Right ventricle myocardium inferior (tissue), 1 donor: ENCODE data around the gene AP5Z1. TPM values are rescaled to one million over a fixed set of nuclear protein-coding genes. Genes with fewer than 3 reads are reported as not detected.
"Not testable (repeated sequence)": the region's sequence is repeated elsewhere in the genome, so short reads cannot be mapped to it uniquely, and the experiment has no call there.

Experiments
- ATAC-seq: fragments of 200-7000 bp; cut with Tn5 transposase; one replicate; pipeline ENCODE4 v1.9.1; 2020; ENCODE audit warnings: mild to moderate bottlenecking, moderate library complexity
- DNase-seq: peaks from one replicate; pipeline ENCODE4 v3.0.0; 2021; ENCODE audit errors: missing footprints
- intact Hi-C: fragments of 100-400 bp; cut with DNase I; formaldehyde crosslinking; loops from one replicate; pipeline ENCODE4 v1.11.0; 2022
- total RNA-seq: library from RNA; stranded (reverse); fragmentation: NEBNext Ultra II Directional; extraction: Animal tissue kit (Norgen Biotek cat#: 25700); gene quantifications from one replicate; pipeline ENCODE4 v1.2.1, GENCODE V29; 2021
- donor health status: DM: no; HTN: yes; CAD: no; lungs with severe emphysema.

AP5Z1 gene
- total RNA-seq, 1 donor from 2014 or later: 14.4 TPM

DNA sequence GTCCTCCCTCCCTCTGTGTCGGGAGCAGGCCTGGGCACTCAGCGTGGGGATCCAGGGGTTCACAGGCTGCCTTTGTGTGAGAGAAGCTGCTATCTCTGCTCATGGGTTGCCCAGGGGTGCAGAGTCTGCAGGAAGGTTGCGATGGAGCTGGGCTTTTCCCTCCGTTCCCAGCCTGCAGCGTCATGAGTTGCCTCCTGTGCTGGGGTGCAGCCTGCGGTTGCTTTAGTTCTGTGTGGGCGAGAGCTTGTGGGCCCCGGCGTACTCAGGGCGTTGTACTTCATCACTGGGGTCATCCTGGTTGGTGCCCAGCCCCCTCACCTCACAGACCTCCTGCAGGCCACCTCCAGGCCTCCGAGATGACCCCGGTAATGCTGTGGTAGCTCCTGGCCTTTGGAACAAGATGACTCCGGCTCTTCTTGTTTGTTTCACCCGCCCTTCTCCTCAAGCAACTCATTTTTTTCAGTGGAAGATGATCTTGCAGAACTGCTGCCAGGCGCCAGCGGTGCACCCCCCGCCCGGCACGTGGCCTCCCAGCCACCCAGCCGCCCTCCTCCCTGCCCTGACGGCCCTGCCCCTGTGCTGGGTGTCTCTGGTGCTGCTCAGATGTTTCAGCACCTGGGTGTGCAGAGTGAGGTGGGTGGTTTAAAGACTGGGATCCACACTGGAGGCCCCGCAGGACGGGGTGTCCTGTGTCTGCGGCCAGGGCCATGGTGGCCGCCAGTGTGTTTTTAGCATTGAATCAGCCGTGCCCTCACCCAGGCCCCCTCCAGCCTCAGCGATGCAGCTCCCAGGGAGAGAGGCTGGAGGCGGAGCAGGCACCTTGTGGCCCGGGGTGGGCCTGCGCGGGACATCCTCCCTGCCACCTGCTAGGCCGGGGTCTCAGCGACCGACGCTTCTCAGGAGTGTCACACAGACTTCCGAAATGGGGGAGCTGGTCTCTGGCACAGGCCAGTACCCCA, 7.2 kb downstream of the AP5Z1 start:
- intact Hi-C loops: no loop called here
- DNase-seq (peak; percentile 64), ATAC-seq (no peak)

DNA sequence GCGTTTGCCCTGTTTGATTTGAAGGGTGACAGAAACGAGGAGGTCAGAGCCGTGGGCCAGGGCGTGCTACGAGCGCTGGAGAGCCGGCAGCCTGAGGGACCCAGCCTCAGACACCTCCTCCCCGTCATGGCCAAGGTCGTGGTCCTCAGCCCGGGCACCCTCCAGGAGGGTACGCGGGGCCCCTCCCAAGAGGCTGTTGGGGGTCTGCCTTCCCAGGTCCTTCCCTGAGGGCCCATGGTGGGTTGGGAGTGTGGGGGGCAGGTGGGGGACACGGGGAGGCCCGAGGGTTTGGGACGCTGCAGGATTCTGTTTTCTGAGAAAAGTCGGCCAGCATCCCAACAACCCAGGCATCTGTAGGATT, 7.8 kb downstream of the AP5Z1 start:
- intact Hi-C loops: no loop called here
- DNase-seq (no peak), ATAC-seq (no peak)

DNA sequence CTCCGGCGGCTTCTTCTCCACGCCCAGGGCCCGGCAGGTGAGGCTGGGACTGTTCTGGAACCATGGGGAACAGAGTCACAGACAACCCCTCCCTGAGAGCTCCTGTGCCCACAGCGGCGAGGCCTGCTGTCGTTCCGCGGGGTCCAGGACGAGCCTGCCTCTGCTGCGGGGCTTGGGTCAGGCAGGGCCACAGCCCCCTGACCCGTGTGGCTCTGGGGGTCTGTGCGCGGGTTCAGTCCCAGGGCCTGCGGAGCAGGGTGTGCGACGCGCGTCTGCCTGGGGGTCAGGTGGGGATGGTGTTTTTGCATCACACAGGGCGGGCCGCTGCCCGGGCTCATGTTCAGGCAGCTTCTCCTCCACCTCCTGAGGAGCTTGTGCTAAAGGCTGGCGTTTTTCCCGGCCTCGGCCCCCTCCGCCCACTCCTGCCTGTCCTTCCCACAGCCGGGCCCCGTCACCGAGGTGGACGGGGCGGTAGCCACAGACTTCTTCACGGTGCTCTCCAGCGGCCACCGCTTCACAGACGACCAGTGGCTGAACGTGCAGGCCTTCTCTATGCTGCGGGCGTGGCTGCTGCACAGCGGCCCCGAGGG, 8.4 kb downstream of the AP5Z1 start:
- intact Hi-C loops: no loop called here

DNA sequence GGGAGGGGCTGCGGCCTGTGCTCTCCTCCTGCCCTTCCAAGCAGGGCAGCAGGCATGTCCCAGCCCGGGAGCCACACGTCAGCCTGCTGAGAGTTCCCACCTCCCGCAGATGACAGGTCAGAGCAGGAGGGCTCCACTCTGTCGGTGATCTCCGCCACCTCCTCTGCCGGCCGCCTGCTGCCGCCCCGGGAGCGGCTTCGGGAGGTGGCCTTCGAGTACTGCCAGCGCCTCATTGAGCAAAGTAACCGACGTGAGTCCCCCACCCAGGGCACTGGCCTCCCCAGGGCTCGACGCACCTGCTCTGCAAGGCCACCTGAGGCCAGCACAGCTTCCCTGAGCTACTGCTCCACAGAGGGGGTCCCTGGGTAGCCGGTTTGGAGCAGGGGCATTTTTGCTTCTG, 9.4 kb downstream of the AP5Z1 start:
- DNase-seq: no peak
- ATAC-seq: peak; percentile 76
- intact Hi-C loops: no loop called here

More for the DNA sequence above, 8.4 kb downstream of the AP5Z1 start:
- ATAC-seq (no peak), DNase-seq (peak; percentile 32)

DNA sequence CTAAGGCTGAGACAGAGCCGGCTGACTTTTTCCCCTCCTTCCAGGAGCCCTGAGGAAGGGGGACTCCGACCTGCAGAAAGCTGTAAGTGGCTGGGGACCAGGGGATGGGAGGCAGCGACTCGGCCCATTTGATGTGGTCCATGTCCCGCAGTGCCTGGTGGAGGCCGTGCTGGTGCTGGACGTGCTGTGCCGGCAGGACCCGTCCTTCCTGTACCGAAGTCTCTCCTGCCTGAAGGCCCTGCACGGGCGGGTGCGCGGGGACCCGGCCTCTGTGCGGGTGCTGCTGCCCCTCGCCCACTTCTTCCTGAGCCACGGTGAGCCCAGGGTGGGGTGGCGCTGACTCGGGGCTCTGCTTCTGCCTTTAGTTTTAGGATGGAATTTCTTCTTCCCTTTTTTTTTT, 9.9 kb downstream of the AP5Z1 start:
- no peak for DNase-seq
- no peak for ATAC-seq
- intact Hi-C loops: no loop called here

DNA sequence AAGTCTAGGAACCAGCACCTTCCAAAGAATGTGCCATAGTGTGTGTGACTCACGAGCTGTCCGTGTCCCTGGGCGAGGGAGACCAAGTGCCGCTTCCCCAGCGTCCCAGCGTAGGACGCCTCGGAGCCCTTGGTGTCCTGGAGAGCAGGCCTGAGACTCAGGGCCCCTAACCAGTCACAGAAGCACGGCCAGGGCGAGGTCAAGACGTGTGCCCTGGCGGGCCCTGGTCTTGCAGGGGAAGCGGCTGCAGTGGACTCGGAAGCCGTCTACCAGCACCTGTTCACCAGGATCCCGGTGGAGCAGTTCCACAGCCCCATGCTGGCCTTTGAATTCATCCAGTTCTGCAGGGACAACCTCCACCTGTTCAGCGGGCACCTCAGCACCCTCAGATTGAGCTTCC, 10.6 kb downstream of the AP5Z1 start:
- intact Hi-C loops: no loop called here
- DNase-seq (no peak), ATAC-seq (no peak)

DNA sequence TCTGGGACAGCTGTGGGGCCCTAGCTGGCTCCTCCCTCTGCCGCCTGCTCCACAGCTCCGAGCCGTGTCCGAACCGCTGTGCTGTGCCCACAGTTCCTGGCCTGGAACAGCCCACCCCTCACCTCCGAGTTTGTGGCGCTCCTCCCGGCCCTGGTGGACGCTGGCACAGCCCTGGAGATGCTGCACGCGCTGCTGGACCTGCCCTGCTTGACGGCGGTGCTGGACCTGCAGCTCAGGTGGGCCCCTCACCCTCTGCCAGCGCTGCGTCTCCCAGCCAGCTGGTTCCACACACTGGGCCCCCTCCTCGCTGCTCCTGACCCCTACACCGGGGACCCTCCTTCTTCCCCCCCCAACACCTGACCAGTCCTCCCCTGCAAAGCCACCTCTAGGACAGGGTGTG, 12.1 kb downstream of the AP5Z1 start:
- DNase-seq: peak; percentile 51
- intact Hi-C loops: no loop called here
- ATAC-seq: no peak

DNA sequence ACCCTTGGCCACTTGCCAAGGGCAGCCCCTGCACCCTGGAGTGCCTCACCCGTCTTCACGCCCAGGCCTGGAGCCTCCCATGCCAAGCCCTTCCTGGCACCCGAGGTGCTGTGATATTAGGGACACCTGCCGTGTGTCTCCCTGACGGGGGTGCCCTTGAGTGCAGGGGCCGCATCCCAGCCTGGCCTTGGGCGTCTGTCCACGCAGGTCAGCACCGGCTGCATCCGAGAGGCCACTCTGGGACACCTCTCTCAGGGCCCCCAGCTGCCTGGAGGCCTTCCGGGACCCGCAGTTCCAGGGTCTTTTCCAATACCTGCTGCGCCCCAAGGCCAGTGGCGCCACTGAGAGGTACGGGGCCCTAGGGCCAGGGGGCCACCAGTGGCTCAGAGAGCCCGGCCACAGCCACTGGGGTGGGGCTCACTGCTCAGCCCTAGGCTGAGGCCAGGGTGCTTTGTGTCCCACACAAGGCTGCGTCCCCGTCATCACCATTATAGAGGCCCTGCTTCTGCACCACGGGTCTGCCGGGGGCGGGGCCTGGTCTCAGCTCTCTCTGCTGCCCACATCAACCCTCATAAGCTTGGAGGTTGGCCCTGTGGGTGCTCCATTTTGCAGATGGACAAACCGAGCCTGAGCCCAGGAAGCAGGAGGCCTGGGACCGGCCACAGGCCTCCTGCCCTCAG, 12.7 kb downstream of the AP5Z1 start:
- DNase-seq: peak; percentile 63
- ATAC-seq: no peak
- intact Hi-C loops: no loop called here

- ATAC-seq (no peak), DNase-seq (peak; percentile 52)
- intact Hi-C loops: no loop called here
Observed at GRCh38 chr7:4788627-4789189, 13.3 kb downstream of the AP5Z1 start.

DNA sequence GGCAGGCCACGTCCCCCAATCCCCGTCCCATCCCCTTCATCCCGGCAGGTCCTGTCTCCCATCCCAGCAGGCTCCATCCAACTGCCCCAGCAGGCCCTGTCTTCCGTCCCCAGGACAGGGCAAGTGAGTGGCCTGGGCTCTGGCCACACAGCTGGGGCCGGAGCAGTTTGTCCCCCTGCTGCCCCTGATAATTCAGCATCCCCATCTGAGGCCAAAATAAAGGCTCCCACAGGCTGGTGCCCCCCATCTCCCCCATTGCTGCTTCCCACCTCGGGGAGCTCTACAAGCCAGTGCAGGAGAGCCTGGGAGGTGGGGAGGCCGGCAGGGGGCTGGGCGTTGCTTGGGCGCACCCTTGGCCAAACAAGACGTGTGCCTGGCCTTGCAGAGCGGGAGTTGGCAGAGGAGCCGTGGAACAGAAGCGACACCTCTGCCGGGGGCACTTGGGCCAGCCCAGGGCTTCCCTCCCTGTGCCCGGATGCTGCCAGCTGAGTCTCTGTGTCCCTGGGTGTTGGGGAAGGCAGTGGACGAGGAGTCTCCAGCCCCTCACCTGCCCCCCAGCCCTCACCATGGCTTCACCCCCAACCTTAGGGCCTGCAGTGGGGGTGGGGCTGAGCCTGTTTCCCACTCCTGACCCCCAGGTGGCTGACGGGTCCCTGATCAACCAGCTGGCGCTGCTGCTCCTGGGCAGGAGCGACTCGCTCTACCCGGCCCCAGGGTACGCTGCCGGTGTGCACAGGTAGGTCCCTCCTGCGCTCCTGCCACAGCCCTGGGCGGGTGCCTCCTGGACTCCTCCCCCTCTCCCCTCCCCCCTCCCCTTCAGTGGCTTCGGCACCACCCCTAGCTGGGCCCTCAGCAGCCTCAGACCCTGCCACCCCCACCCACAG, 14.0 kb downstream of the AP5Z1 start:
- ATAC-seq (no peak), DNase-seq (peak; percentile 26)
- intact Hi-C loops: loop anchor here (10.0 kb wide), 1 partner anchor 295 kb away; no protein-coding TSS in a partner anchor

DNA sequence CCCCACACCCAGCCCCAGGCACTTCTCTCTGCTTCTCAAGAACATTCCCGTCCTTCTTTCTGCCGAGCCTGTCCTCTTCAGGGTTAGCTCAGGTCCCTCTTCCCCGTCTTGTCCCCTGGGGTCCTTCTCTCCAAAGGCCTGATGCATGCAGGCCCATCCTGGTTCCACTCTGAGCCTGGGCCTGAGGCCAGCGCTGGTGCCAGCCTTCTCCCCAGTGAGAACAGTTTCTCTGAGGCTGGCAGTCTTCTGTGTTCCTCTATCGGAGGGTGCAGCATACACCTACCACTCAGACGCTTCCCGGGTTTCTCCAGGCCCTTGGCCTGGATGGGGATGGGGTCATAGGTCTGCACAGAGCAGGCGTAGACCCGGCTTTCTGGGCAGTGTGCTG, 14.6 kb downstream of the AP5Z1 start:
- DNase-seq: no peak
- intact Hi-C loops: loop anchor here (10.0 kb wide), 1 partner anchor 295 kb away; no protein-coding TSS in a partner anchor
- ATAC-seq: no peak

- intact Hi-C loops: loop anchor here (10.0 kb wide), 1 partner anchor 294 kb away; no protein-coding TSS in a partner anchor
- ATAC-seq (no peak), DNase-seq (no peak)
Observed at GRCh38 chr7:4790516-4790991, 15.1 kb downstream of the AP5Z1 start.

DNA sequence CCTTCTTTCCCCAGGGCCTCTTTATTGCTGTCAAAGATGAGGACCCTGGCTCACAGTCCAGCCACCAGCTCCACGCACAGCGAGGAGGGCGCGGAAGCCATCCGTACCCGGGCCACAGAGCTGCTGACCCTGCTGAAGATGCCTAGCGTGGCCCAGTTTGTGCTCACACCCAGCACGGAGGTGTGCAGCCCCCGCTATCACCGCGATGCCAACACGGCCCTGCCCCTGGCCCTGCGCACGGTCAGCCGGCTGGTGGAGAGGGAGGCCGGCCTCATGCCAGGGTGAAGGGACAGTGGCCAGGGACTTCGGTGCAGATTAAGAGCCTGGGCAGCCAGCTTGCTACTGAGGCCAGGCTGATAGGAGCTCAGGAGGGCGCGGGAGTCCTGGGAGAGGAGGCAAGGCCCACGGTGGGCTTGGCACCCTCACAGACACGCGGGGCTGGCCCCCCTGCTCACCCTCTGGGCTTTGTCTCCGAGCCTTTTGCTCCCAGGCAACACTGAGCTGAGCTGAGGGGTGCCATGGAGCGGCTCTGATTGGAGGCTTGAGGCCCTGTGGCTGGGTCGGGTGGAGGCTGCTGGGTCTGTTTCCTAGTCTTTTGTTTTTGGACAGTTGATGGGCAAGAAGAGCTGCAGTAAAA, 15.8 kb downstream of the AP5Z1 start:
- intact Hi-C loops: loop anchor here (10.0 kb wide), 1 partner anchor 294 kb away; no protein-coding TSS in a partner anchor
- DNase-seq: no peak
- no peak for ATAC-seq

GRCh38 chr7:4791738-4792536, 16.5 kb downstream of the AP5Z1 start:
- DNase-seq (peak; percentile 89), ATAC-seq (peak; percentile 81)
- intact Hi-C loops: loop anchor here (10.0 kb wide), 1 partner anchor 293 kb away; no protein-coding TSS in a partner anchor

- ATAC-seq (peak; percentile 23), DNase-seq (no peak)
- intact Hi-C loops: loop anchor here (10.0 kb wide), 1 partner anchor 292 kb away; no protein-coding TSS in a partner anchor
Observed at GRCh38 chr7:4792537-4793126, 17.2 kb downstream of the AP5Z1 start.

GRCh38 chr7:4793385-4793993, 18.1 kb downstream of the AP5Z1 start:
- DNase-seq, ATAC-seq: not testable (repeated sequence)
- intact Hi-C loops: loop anchor here (10.0 kb wide), 1 partner anchor 291 kb away; no protein-coding TSS in a partner anchor
